ENCODE data around the gene LCP1. TPM values are rescaled to one million over a fixed set of nuclear protein-coding genes. Genes with fewer than 3 reads are reported as not detected.

LCP1 gene
- total RNA-seq, 4 donors from 2014 or later, result 11.9 to 54.7 (median 16.6) TPM

- no peaks in the 10 kb centered on the region for H3K4me1 ChIP-seq
- H3K9me3 ChIP-seq, result no peaks in the 10 kb centered on the region
- 80% methylated on average over 4 of the region's 4 CpGs for WGBS
- no peak overlapping the region for H3K4me3 ChIP-seq
- no peaks in the 10 kb centered on the region for H3K27me3 ChIP-seq
- no peak for TF ChIP-seq EP300 (IDR thresholded peaks at IDR 0.05)
- no peak for TF ChIP-seq CTCF (IDR thresholded peaks at IDR 0.05)
- TF ChIP-seq POLR2A (IDR thresholded peaks at IDR 0.05; ENCODE audit: low read depth), result no peak
- no peak for TF ChIP-seq POLR2AphosphoS5 (IDR thresholded peaks at IDR 0.05)
- no peak overlapping the region for H3K27ac ChIP-seq (replicated peaks in 1 of 4)
- DNase-seq (ENCODE audit: extremely low spot score), result no peak
- intact Hi-C loops (cut with DNase I), result no loop called here
- H3K36me3 ChIP-seq, result no peaks in the 10 kb centered on the region
Observed at GRCh38 chr13:46116653-46117502, 65.1 kb downstream of the LCP1 start.

GRCh38 chr13:46114613-46115012, 67.4 kb downstream of the LCP1 start:
- H3K4me3 ChIP-seq, result no peak overlapping the region
- H3K4me1 ChIP-seq, result no peaks in the 10 kb centered on the region
- no peak overlapping the region for H3K27ac ChIP-seq (replicated peaks in 1 of 4)
- H3K36me3 ChIP-seq, result no peaks in the 10 kb centered on the region
- intact Hi-C loops (cut with DNase I), result no loop called here
- peaks cover 0 to 8% (median 0%) of the 10 kb centered on the region in 4 donors for H3K27me3 ChIP-seq
- 79% methylated on average over 9 of the region's 9 CpGs for WGBS
- H3K9me3 ChIP-seq, result no peaks in the 10 kb centered on the region
- no peak for DNase-seq (ENCODE audit: extremely low spot score)
- TF ChIP-seq EP300 (IDR thresholded peaks at IDR 0.05), result no peak
- no peak for TF ChIP-seq POLR2AphosphoS5 (IDR thresholded peaks at IDR 0.05)
- no peak for TF ChIP-seq CTCF (IDR thresholded peaks at IDR 0.05)
- no peak for TF ChIP-seq POLR2A (IDR thresholded peaks at IDR 0.05; ENCODE audit: low read depth)

GRCh38 chr13:46113596-46113995, 68.4 kb downstream of the LCP1 start:
- TF ChIP-seq EP300 (IDR thresholded peaks at IDR 0.05), result no peak
- TF ChIP-seq POLR2AphosphoS5 (IDR thresholded peaks at IDR 0.05), result no peak
- Histone ChIP-seq H3K4me1 (no peaks in the 10 kb centered on the region), H3K4me3 (no peak overlapping the region), H3K36me3 (no peaks in the 10 kb centered on the region), H3K27me3 (peaks cover 0 to 8% (median 0%) of the 10 kb centered on the region in 4 donors), H3K27ac (replicated peaks in 1 of 4) (no peak overlapping the region), H3K9me3 (no peaks in the 10 kb centered on the region)
- DNase-seq (ENCODE audit: extremely low spot score), result no peak
- WGBS, result 73% methylated on average over 2 of the region's 2 CpGs
- intact Hi-C loops (cut with DNase I), result no loop called here

DNA sequence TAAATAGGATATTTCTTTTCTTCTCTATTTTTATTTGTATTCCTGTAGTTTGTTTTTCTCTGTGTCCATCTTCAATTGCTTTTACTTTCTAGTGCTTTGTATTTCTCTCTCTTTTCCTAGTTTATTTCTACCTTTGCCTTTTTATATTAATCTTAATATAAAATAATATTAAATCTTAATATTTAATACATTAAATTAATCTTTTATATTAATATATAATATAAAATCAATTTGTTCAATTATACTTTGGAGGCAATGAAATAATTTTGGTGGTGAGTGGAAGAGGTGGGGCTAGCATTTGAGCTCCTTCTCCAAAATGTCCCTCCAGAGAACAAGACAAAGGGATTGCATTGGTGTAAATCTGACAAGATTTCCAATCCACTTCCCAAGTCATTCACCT, 70.8 kb downstream of the LCP1 start:
- intact Hi-C loops (cut with DNase I), result no loop called here
- no peaks in the 10 kb centered on the region for H3K9me3 ChIP-seq
- DNase-seq (ENCODE audit: extremely low spot score), result no peak
- H3K27ac ChIP-seq (replicated peaks in 1 of 4), result no peak overlapping the region
- no peaks in the 10 kb centered on the region for H3K4me1 ChIP-seq
- TF ChIP-seq CTCF (IDR thresholded peaks at IDR 0.05) (no peak), EP300 (IDR thresholded peaks at IDR 0.05) (no peak), POLR2AphosphoS5 (IDR thresholded peaks at IDR 0.05) (no peak), POLR2A (IDR thresholded peaks at IDR 0.05; ENCODE audit: low read depth) (no peak)
- no peaks in the 10 kb centered on the region for H3K36me3 ChIP-seq
- H3K4me3 ChIP-seq, result no peak overlapping the region
- peaks cover 0 to 8% (median 0%) of the 10 kb centered on the region in 4 donors for H3K27me3 ChIP-seq

DNA sequence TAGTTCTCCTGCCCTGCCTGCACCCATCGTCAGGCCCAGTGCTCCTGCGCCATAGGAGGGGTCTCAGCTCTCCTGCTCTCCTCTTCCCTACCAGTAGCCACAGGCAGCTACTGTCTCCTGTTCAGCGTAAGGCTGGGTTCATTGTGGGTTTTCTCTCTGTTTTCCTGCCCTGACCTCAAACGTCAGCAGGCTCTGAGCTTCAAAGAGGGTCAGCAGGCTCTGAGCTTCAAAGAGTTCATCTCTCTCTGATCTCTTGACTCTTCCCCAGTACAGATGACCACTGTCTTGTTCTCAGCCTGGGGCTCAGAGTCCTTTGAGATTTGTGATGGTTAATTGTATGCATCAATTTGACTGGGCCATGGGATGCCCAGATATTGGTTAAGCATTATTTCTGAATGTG, 72.5 kb downstream of the LCP1 start:
- Histone ChIP-seq H3K4me3 (no peak overlapping the region), H3K36me3 (no peaks in the 10 kb centered on the region), H3K9me3 (no peaks in the 10 kb centered on the region), H3K27me3 (peaks cover 0 to 8% (median 0%) of the 10 kb centered on the region in 4 donors), H3K4me1 (no peaks in the 10 kb centered on the region), H3K27ac (replicated peaks in 1 of 4) (no peak overlapping the region)
- WGBS, result 32% methylated on average over 4 of the region's 4 CpGs
- TF ChIP-seq CTCF (IDR thresholded peaks at IDR 0.05) (no peak), POLR2AphosphoS5 (IDR thresholded peaks at IDR 0.05) (no peak), EP300 (IDR thresholded peaks at IDR 0.05) (no peak), POLR2A (IDR thresholded peaks at IDR 0.05; ENCODE audit: low read depth) (no peak)
- no peak for DNase-seq (ENCODE audit: extremely low spot score)
- intact Hi-C loops (cut with DNase I), result no loop called here

All from esophagus muscularis mucosa (tissue), 4 donors.